H1 (cell line): ENCODE data around the gene FIGNL1. TPM values are rescaled to one million over a fixed set of nuclear protein-coding genes. Genes with fewer than 3 reads are reported as not detected.

Experiments
- CTCF ChIA-PET: fragments of 300-600 bp; sonication (Branson Sonifier 250); formaldehyde crosslinking; loops from one replicate; lab custom pipeline; 2021; ENCODE audit not compliant: partially characterized antibody; lab: Charles Lee
- POLR2A ChIA-PET: fragments of 300-600 bp; sonication (Branson Sonifier 250); formaldehyde crosslinking; loops from one replicate; lab custom pipeline; 2021; ENCODE audit warnings: inconsistent platforms; ENCODE audit not compliant: partially characterized antibody; lab: Charles Lee
- DNase-seq, 2 experiments: peaks; one replicate each; pipeline versions ENCODE4 v3.0.0 to v3.0.0-alpha.2; 2010 to 2022; ENCODE audit warnings: low spot score in 2 of 2, low read depth in 1 of 2, mixed read lengths in 1 of 2
- FAIRE-seq: peaks from 2 replicates; lab custom pipeline; 2011; peaks lifted over from hg19 to GRCh38; lab: Jason Lieb, UNC
- H2AFZ ChIP-seq: 2 replicates; pipeline ENCODE4 v1.8.1; 2012; ENCODE audit warnings: low read length, inconsistent platforms
- H2AK5ac ChIP-seq: 2 replicates; pipeline ENCODE4 v1.6.1; 2013; ENCODE audit warnings: low read depth, low read length
- H2BK120ac ChIP-seq: replicated peaks from 2 replicates; pipeline ENCODE3; 2013; ENCODE audit warnings: low read depth, low read length, inconsistent platforms
- H2BK12ac ChIP-seq: 2 replicates; pipeline ENCODE4 v1.6.1; 2013; ENCODE audit warnings: low read depth, low read length
- H2BK15ac ChIP-seq: 2 replicates; pipeline ENCODE4 v1.6.1; 2013; ENCODE audit warnings: low read length
- H2BK20ac ChIP-seq: 2 replicates; pipeline ENCODE4 v1.6.1; 2013; ENCODE audit warnings: low read length
- H2BK5ac ChIP-seq: 2 replicates; pipeline ENCODE4 v1.6.1; 2013; ENCODE audit warnings: low read depth, low read length
- H3K14ac ChIP-seq: 2 replicates; pipeline ENCODE4 v1.6.1; 2013; ENCODE audit warnings: inconsistent platforms; ENCODE audit not compliant: insufficient read length
- H3K18ac ChIP-seq: 2 replicates; pipeline ENCODE4 v1.6.1; 2013; ENCODE audit warnings: low read length; ENCODE audit errors: extremely low read depth
- H3K23ac ChIP-seq: 2 replicates; pipeline ENCODE4 v1.6.1; 2013; ENCODE audit warnings: inconsistent platforms; ENCODE audit not compliant: insufficient read length
- H3K23me2 ChIP-seq: 2 replicates; pipeline ENCODE4 v1.6.1; 2013; ENCODE audit warnings: low read depth, low read length
- H3K27ac ChIP-seq: 2 replicates; pipeline ENCODE4 v1.6.1; 2011; ENCODE audit warnings: low read depth, low read length, inconsistent platforms
- H3K27me3 ChIP-seq, 4 experiments: replicated peaks in 1 of 4; 1 replicate in 1 of 4; 2 replicates in 3 of 4; pipeline versions ENCODE4 v1.6.1 to v1.8.1; 2011 to 2013; ENCODE audit warnings: low read length in 3 of 4, mild to moderate bottlenecking in 3 of 4, inconsistent platforms in 2 of 4, mixed read lengths in 2 of 4, moderate library complexity in 1 of 4; ENCODE audit not compliant: control insufficient read depth in 3 of 4, insufficient read depth in 3 of 4; ENCODE audit errors: extremely low read depth in 1 of 4
- H3K36me3 ChIP-seq, 4 experiments: 2 replicates each; pipeline versions ENCODE4 v1.6.1 to v1.8.1; 2011 to 2013; ENCODE audit warnings: mild to moderate bottlenecking in 4 of 4, low read length in 3 of 4, moderate library complexity in 2 of 4, control low read depth in 1 of 4, inconsistent platforms in 1 of 4; ENCODE audit not compliant: insufficient read depth in 4 of 4, control insufficient read depth in 2 of 4
- H3K4ac ChIP-seq: replicated peaks from 2 replicates; pipeline ENCODE3; 2013; ENCODE audit warnings: low read length, low read depth, mixed read lengths, inconsistent platforms; ENCODE audit not compliant: insufficient read length
- H3K4me1 ChIP-seq, 4 experiments: replicated peaks in 1 of 4; 1 replicate in 1 of 4; 2 replicates in 3 of 4; pipeline versions ENCODE4 v1.6.1 to v1.8.1; 2011 to 2013; ENCODE audit warnings: low read length in 3 of 4, inconsistent platforms in 2 of 4, mixed read lengths in 1 of 4; ENCODE audit not compliant: insufficient read depth in 4 of 4, control insufficient read depth in 3 of 4
- H3K4me2 ChIP-seq, 2 experiments: 2 replicates each; pipeline versions ENCODE4 v1.6.1 to v1.8.1; 2011 to 2013; ENCODE audit warnings: low read depth in 2 of 2, low read length in 2 of 2, control low read depth in 1 of 2, inconsistent platforms in 1 of 2, mild to moderate bottlenecking in 1 of 2; ENCODE audit not compliant: insufficient read depth in 1 of 2
- H3K4me3 ChIP-seq, 4 experiments: fragments of 200-600, 300-600 bp in 1 of 4; sonication (generic), shearing (Covaris generic), sonication (Bioruptor Twin) in 1 of 4; 2 replicates each; pipeline versions ENCODE4 v1.5.1 to v1.8.1; 2011 to 2016; ENCODE audit warnings: low read length in 4 of 4, low read depth in 3 of 4, control low read depth in 2 of 4, inconsistent platforms in 2 of 4, mild to moderate bottlenecking in 2 of 4, mixed read lengths in 1 of 4, moderate library complexity in 1 of 4; ENCODE audit not compliant: insufficient read depth in 2 of 4; ENCODE audit errors: extremely low read depth in 1 of 4
- H3K56ac ChIP-seq: replicated peaks from 2 replicates; pipeline ENCODE3; 2013; ENCODE audit warnings: low read depth, mild to moderate bottlenecking, mixed read lengths, low read length, inconsistent platforms; ENCODE audit not compliant: insufficient read length
- H3K79me1 ChIP-seq: 2 replicates; pipeline ENCODE4 v1.6.1; 2013; ENCODE audit warnings: low read depth, low read length, control low read depth
- H3K79me2 ChIP-seq, 2 experiments: 2 replicates each; pipeline versions ENCODE4 v1.6.1 to v1.8.1; 2012 to 2013; ENCODE audit warnings: low read length in 2 of 2, mild to moderate bottlenecking in 2 of 2, inconsistent platforms in 1 of 2; ENCODE audit not compliant: insufficient read depth in 2 of 2, control insufficient read depth in 1 of 2
- H3K9ac ChIP-seq, 4 experiments: replicated peaks in 1 of 4; 1 replicate in 1 of 4; 2 replicates in 3 of 4; pipeline versions ENCODE4 v1.6.1 to v1.8.1; 2011 to 2013; ENCODE audit warnings: low read depth in 3 of 4, low read length in 3 of 4, control low read depth in 2 of 4, mild to moderate bottlenecking in 2 of 4, moderate library complexity in 2 of 4, inconsistent platforms in 1 of 4; ENCODE audit errors: extremely low read depth in 1 of 4
- H3K9me3 ChIP-seq, 2 experiments: 2 replicates each; pipeline versions ENCODE4 v1.6.1 to v1.8.1; 2012 to 2013; ENCODE audit warnings: mild to moderate bottlenecking in 2 of 2, moderate library complexity in 2 of 2, control low read depth in 1 of 2, inconsistent platforms in 1 of 2, low read depth in 1 of 2, low read length in 1 of 2, mixed read lengths in 1 of 2; ENCODE audit not compliant: insufficient read depth in 2 of 2
- H4K20me1 ChIP-seq, 2 experiments: replicated peaks in 1 of 2; 2 replicates each; pipeline versions ENCODE3 to v1.8.1; 2011 to 2013; ENCODE audit warnings: inconsistent platforms in 2 of 2, low read length in 2 of 2, mild to moderate bottlenecking in 1 of 2; ENCODE audit not compliant: insufficient read depth in 2 of 2, control insufficient read depth in 1 of 2
- H4K5ac ChIP-seq: 2 replicates; pipeline ENCODE4 v1.6.1; 2013; ENCODE audit warnings: low read length, low read depth, mixed read lengths, inconsistent platforms; ENCODE audit not compliant: insufficient read length
- H4K8ac ChIP-seq: 2 replicates; pipeline ENCODE4 v1.8.0; 2013; ENCODE audit warnings: mild to moderate bottlenecking, moderate library complexity, low read length, inconsistent platforms; ENCODE audit not compliant: insufficient read depth; ENCODE audit errors: extremely low read depth
- H4K91ac ChIP-seq: replicated peaks from 2 replicates; pipeline ENCODE3; 2013; ENCODE audit warnings: low read length, mixed read lengths, inconsistent platforms; ENCODE audit not compliant: insufficient read length
- E2F6 ChIP-seq: IDR thresholded peaks from 2 replicates; pipeline ENCODE4 v1.6.1; 2012; ENCODE audit warnings: inconsistent platforms
- EP300 ChIP-seq, 2 experiments: IDR thresholded peaks; 1 replicate in 1 of 2; 2 replicates in 1 of 2; pipeline ENCODE4 v1.6.1; 2011 to 2012; ENCODE audit warnings: low read depth in 2 of 2, low read length in 2 of 2, mild to moderate bottlenecking in 2 of 2, borderline replicate concordance in 1 of 2, inconsistent platforms in 1 of 2, moderate library complexity in 1 of 2
- KDM5A ChIP-seq: fragments of 200-600 bp; IDR thresholded peaks from 2 replicates; pipeline ENCODE4 v1.7.1; 2012; ENCODE audit warnings: mild to moderate bottlenecking, low read length, inconsistent platforms, mixed read lengths
- NRF1 ChIP-seq: IDR thresholded peaks from 2 replicates; pipeline ENCODE4 v1.6.1; 2011; ENCODE audit warnings: mild to moderate bottlenecking, low read depth, low read length, improper control_type of control experiment
- PHF8 ChIP-seq: fragments of 200-600 bp; sonication (generic); conservative IDR thresholded peaks from 2 replicates; pipeline ENCODE4 v1.7.1; 2012; ENCODE audit warnings: low read depth, mild to moderate bottlenecking, inconsistent platforms, low read length, moderate library complexity
- SP1 ChIP-seq: IDR thresholded peaks from 2 replicates; pipeline ENCODE4 v1.6.1; 2011; ENCODE audit warnings: low read depth, low read length
- WGBS, 2 experiments: shearing (Covaris generic) in 1 of 2; methylation state at CpG; one replicate each; pipeline versions ENCODE4 v1.1.6 to v1.1.7; 2013 to 2015; ENCODE audit warnings: low lambda C conversion rate in 2 of 2, mixed read lengths in 2 of 2, inconsistent platforms in 1 of 2, low coverage in 1 of 2, missing lambda C conversion rate in 1 of 2; ENCODE audit not compliant: insufficient replicate concordance in 2 of 2, insufficient coverage in 1 of 2, insufficient read length in 1 of 2; ENCODE audit errors: extremely low coverage in 1 of 2, missing lambda C conversion rate in 1 of 2; 5-methylcytosine and 5-hydroxymethylcytosine counted together
- polyA plus RNA-seq, 7 experiments: library from polyadenylated mRNA; depleted of rRNA in 3 of 7; stranded (reverse) in 5 of 7; unstranded in 2 of 7; fragments of >200 nt in 5 of 7; fragments of 200-250 nt in 2 of 7; gene quantifications; 1 replicate in 5 of 7; 2 replicates in 1 of 7; 4 replicates in 1 of 7; pipeline versions ENCODE4 v1.2.1 to v1.2.3, GENCODE V29; 2011 to 2013; ENCODE audit warnings: missing spikeins in 2 of 7, mixed read lengths in 2 of 7
- total RNA-seq: library from RNA; stranded (reverse); fragmentation: NEBNext Ultra II Directional; extraction: Animal tissue kit (Norgen Biotek cat#: 25700); gene quantifications from 2 replicates; pipeline ENCODE4 v1.2.1, GENCODE V29; 2021

FIGNL1 gene
- total and polyA plus RNA-seq, 2 of the 8 experiments (the other 6 are each of a cell fraction or from before 2014, with no cell fraction given), result 6.5 to 9.9 TPM

GRCh38 chr7:50491209-50491608, 41.1 kb upstream of the FIGNL1 start:
- Histone ChIP-seq H4K91ac (no peak overlapping the region), H2BK12ac (no peak overlapping the region), H3K27me3 (no peaks in the 10 kb centered on the region), H3K14ac (no peak overlapping the region), H3K4ac (no peak overlapping the region), H3K18ac (no peak overlapping the region), H2BK20ac (no peak overlapping the region), H3K79me1 (no peaks in the 10 kb centered on the region), H2BK120ac (no peak overlapping the region), H2AFZ (no peak overlapping the region), H3K9me3 (peaks cover 5 to 11% of the 10 kb centered on the region in 2 experiments), H2BK5ac (no peak overlapping the region), H3K27ac (no peak overlapping the region), H2BK15ac (no peak overlapping the region), H3K36me3 (no peaks in the 10 kb centered on the region), H3K56ac (no peak overlapping the region), H2AK5ac (no peak overlapping the region), H3K9ac (no peak overlapping the region), H3K79me2 (no peaks in the 10 kb centered on the region), H3K4me1 (no peaks in the 10 kb centered on the region), H3K4me3 (no peak overlapping the region), H3K23ac (no peak overlapping the region), H3K4me2 (no peak overlapping the region), H4K8ac (no peak overlapping the region), H4K5ac (no peak overlapping the region), H4K20me1 (no peaks in the 10 kb centered on the region), H3K23me2 (no peaks in the 10 kb centered on the region)
- 79% methylated on average over 5 of the region's 5 CpGs; no CpG with 5 or more reads in 1 of the 2 experiments for WGBS, 2 experiments
- POLR2A ChIA-PET, result no interaction called here
- FAIRE-seq, result no peak
- CTCF ChIA-PET, result interaction anchor here (0.6 to 0.8 kb wide), 3 partner anchors 21 to 187 kb away, joined by 3 to 4 read pairs (median 4); no protein-coding TSS in a partner anchor
- TF ChIP-seq EP300 (IDR thresholded peaks at IDR 0.05; ENCODE audit: borderline replicate concordance in 1 of 2, low read depth in 2 of 2, low read length in 2 of 2) (no peak), E2F6 (no peak), PHF8 (no peak), SP1 (no peak), NRF1 (no peak), KDM5A (no peak)
- DNase-seq, result no peak
